Measurements from ENCODE around the gene CMSS1.

Gene CMSS1

DNA sequence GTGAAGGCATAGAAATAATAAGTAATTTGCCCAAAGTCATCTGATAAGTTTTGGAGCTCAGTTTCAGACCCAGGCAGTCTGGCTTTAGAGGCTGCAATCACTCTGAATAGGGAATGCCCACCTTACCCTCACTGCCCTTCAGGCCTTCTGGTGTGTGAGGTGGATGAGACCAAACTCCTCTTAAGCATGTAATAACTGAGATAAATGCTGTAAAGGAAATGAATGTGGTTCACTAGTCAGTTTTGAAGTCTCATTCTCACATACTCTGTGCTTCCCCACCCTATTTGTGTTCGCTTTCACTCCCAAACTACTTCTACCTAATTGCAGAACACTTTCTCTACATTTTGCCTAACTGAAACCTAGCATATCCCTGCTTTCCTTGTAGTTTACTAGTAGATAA lies 152.5 kb downstream of the CMSS1 start:
- H2BK120ac ChIP-seq (ENCODE audit: insufficient read depth, low read length, poor library complexity) = no peak overlapping the region
- DNase-seq = no peak
- H3K79me2 ChIP-seq (ENCODE audit: control insufficient read depth, insufficient read depth, low read length, poor library complexity) = no peaks in the 10 kb centered on the region
- H2BK12ac ChIP-seq (ENCODE audit: low read length) = no peak overlapping the region
- H3K14ac ChIP-seq (ENCODE audit: low read length) = no peak overlapping the region
- no peaks in the 10 kb centered on the region for H3K27me3 ChIP-seq (ENCODE audit: insufficient read depth, low read length)
- no peak overlapping the region for H3K9ac ChIP-seq (ENCODE audit: low read length)
- H4K12ac ChIP-seq (ENCODE audit: low read depth, low read length) = no peak overlapping the region
- H3K27ac ChIP-seq (ENCODE audit: low read depth, low read length) = no peak overlapping the region
- no peak overlapping the region for H2AFZ ChIP-seq (ENCODE audit: insufficient read depth, low read length, poor library complexity)
- H3K4ac ChIP-seq (ENCODE audit: low read depth, low read length) = no peak overlapping the region
- no peak overlapping the region for H2AK5ac ChIP-seq (ENCODE audit: low read length)
- no peak overlapping the region for H4K8ac ChIP-seq (ENCODE audit: low read depth, low read length)
- H3K79me1 ChIP-seq (ENCODE audit: low read length) = no peaks in the 10 kb centered on the region
- no CpG with 5 or more reads among the region's 1 CpG for WGBS (ENCODE audit: extremely low coverage, insufficient coverage, insufficient read length)
- H3K36me3 ChIP-seq (ENCODE audit: control insufficient read depth in 1 of 2, insufficient read depth in 2 of 2, low read length in 2 of 2) = no peaks in the 10 kb centered on the region
- H4K91ac ChIP-seq (ENCODE audit: low read depth, low read length) = no peak overlapping the region
- peaks cover 0 to 3% of the 10 kb centered on the region in 2 experiments for H3K4me1 ChIP-seq (ENCODE audit: control insufficient read depth in 1 of 2, insufficient read depth in 2 of 2, low read length in 2 of 2)
- no peak overlapping the region for H3K4me3 ChIP-seq (ENCODE audit: low read depth, low read length)
- no peak overlapping the region for H3K4me2 ChIP-seq (ENCODE audit: low read length)
- no peak overlapping the region for H2BK5ac ChIP-seq (ENCODE audit: low read depth, low read length, poor library complexity)
- no peaks in the 10 kb centered on the region for H3K9me3 ChIP-seq (ENCODE audit: insufficient read depth, low read depth, low read length)
- no peak overlapping the region for H3K23ac ChIP-seq (ENCODE audit: low read length)
- H3K18ac ChIP-seq (ENCODE audit: low read length) = no peak overlapping the region

- Histone ChIP-seq H3K27ac (ENCODE audit: low read depth, low read length) (no peak overlapping the region), H3K4ac (ENCODE audit: low read depth, low read length) (no peak overlapping the region), H4K12ac (ENCODE audit: low read depth, low read length) (no peak overlapping the region), H3K18ac (ENCODE audit: low read length) (no peak overlapping the region), H3K79me2 (ENCODE audit: control insufficient read depth, insufficient read depth, low read length, poor library complexity) (no peaks in the 10 kb centered on the region), H2AFZ (ENCODE audit: insufficient read depth, low read length, poor library complexity) (no peak overlapping the region), H3K4me2 (ENCODE audit: low read length) (no peak overlapping the region), H3K27me3 (ENCODE audit: insufficient read depth, low read length) (no peaks in the 10 kb centered on the region), H2BK120ac (ENCODE audit: insufficient read depth, low read length, poor library complexity) (no peak overlapping the region), H3K9me3 (ENCODE audit: insufficient read depth, low read depth, low read length) (no peaks in the 10 kb centered on the region), H2BK12ac (ENCODE audit: low read length) (no peak overlapping the region), H2AK5ac (ENCODE audit: low read length) (no peak overlapping the region), H4K91ac (ENCODE audit: low read depth, low read length) (no peak overlapping the region), H3K23ac (ENCODE audit: low read length) (no peak overlapping the region), H3K14ac (ENCODE audit: low read length) (no peak overlapping the region), H4K8ac (ENCODE audit: low read depth, low read length) (no peak overlapping the region), H2BK5ac (ENCODE audit: low read depth, low read length, poor library complexity) (no peak overlapping the region), H3K9ac (ENCODE audit: low read length) (no peak overlapping the region), H3K4me3 (ENCODE audit: low read depth, low read length) (no peak overlapping the region), H3K79me1 (ENCODE audit: low read length) (no peaks in the 10 kb centered on the region), H3K36me3 (ENCODE audit: control insufficient read depth in 1 of 2, insufficient read depth in 2 of 2, low read length in 2 of 2) (no peaks in the 10 kb centered on the region), H3K4me1 (ENCODE audit: control insufficient read depth in 1 of 2, insufficient read depth in 2 of 2, low read length in 2 of 2) (peaks cover 0 to 3% of the 10 kb centered on the region in 2 experiments)
- WGBS (ENCODE audit: extremely low coverage, insufficient coverage, insufficient read length) = no CpG with 5 or more reads among the region's 3 CpGs
- DNase-seq = peak in 1 of 2 donors; percentile 66
These were observed 154.1 kb downstream of the CMSS1 start for GRCh38 chr3:99971761-99972160.

DNA sequence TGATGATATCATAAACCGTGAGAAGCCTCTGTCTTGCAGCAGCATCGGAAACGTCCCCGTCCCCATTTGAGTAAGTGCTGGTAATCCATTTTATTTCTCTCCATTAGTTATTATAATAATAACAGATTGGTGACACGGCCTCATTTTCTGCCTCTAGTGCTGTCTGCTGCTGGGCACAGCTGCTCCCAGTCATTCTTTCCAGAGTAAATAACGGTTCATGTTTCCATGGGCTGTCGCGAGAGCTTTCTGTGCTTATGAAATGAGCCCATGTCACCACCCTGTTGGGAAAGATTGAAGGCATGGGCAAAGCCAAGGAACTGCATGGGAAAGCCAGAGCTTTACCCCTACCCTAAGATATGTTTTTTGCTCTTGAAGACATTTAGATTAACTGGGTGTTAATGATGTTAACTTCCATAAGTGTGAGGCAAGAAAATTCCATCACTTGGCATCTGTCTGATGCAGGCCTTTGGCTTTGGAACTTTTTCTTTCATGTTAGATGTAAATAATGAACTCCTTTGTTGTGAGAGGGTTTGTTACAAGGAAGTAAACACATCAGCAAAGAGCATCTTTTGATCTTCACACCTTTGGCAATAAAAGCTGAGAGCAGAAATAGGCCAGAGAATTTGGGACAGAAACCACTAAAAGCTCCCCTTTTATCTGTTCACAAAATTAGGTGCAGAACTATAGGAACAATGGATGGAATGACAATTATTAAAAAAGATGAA lies 154.9 kb downstream of the CMSS1 start:
- H3K18ac ChIP-seq (ENCODE audit: low read length) = no peak overlapping the region
- no peak overlapping the region for H2AFZ ChIP-seq (ENCODE audit: insufficient read depth, low read length, poor library complexity)
- no peak overlapping the region for H3K23ac ChIP-seq (ENCODE audit: low read length)
- H2BK5ac ChIP-seq (ENCODE audit: low read depth, low read length, poor library complexity) = no peak overlapping the region
- no peak overlapping the region for H2BK12ac ChIP-seq (ENCODE audit: low read length)
- H3K79me2 ChIP-seq (ENCODE audit: control insufficient read depth, insufficient read depth, low read length, poor library complexity) = no peaks in the 10 kb centered on the region
- H4K8ac ChIP-seq (ENCODE audit: low read depth, low read length) = no peak overlapping the region
- no peaks in the 10 kb centered on the region for H3K79me1 ChIP-seq (ENCODE audit: low read length)
- no peaks in the 10 kb centered on the region for H3K27me3 ChIP-seq (ENCODE audit: insufficient read depth, low read length)
- no peak overlapping the region for H2AK5ac ChIP-seq (ENCODE audit: low read length)
- H3K4me2 ChIP-seq (ENCODE audit: low read length) = no peak overlapping the region
- no peaks in the 10 kb centered on the region for H3K9me3 ChIP-seq (ENCODE audit: insufficient read depth, low read depth, low read length)
- no peak overlapping the region for H3K4ac ChIP-seq (ENCODE audit: low read depth, low read length)
- H3K27ac ChIP-seq (ENCODE audit: low read depth, low read length) = no peak overlapping the region
- H3K4me1 ChIP-seq (ENCODE audit: control insufficient read depth in 1 of 2, insufficient read depth in 2 of 2, low read length in 2 of 2) = peaks cover 0 to 3% of the 10 kb centered on the region in 2 experiments
- no peak overlapping the region for H3K14ac ChIP-seq (ENCODE audit: low read length)
- H3K9ac ChIP-seq (ENCODE audit: low read length) = no peak overlapping the region
- no peak for DNase-seq
- no peak overlapping the region for H4K12ac ChIP-seq (ENCODE audit: low read depth, low read length)
- no peak overlapping the region for H2BK120ac ChIP-seq (ENCODE audit: insufficient read depth, low read length, poor library complexity)
- H4K91ac ChIP-seq (ENCODE audit: low read depth, low read length) = no peak overlapping the region
- WGBS (ENCODE audit: extremely low coverage, insufficient coverage, insufficient read length) = no CpG with 5 or more reads among the region's 8 CpGs
- no peak overlapping the region for H3K4me3 ChIP-seq (ENCODE audit: low read depth, low read length)
- H3K36me3 ChIP-seq (ENCODE audit: control insufficient read depth in 1 of 2, insufficient read depth in 2 of 2, low read length in 2 of 2) = no peaks in the 10 kb centered on the region

GRCh38 chr3:99974989-99975388 lies 157.3 kb downstream of the CMSS1 start:
- H3K4me2 ChIP-seq (ENCODE audit: low read length) = no peak overlapping the region

More at GRCh38 chr3:99974989-99975388, 157.3 kb downstream of the CMSS1 start:
- Histone ChIP-seq H3K18ac (ENCODE audit: low read length) (no peak overlapping the region), H3K4ac (ENCODE audit: low read depth, low read length) (no peak overlapping the region), H3K27ac (ENCODE audit: low read depth, low read length) (no peak overlapping the region), H2BK12ac (ENCODE audit: low read length) (no peak overlapping the region), H2BK5ac (ENCODE audit: low read depth, low read length, poor library complexity) (no peak overlapping the region), H4K12ac (ENCODE audit: low read depth, low read length) (no peak overlapping the region), H3K9me3 (ENCODE audit: insufficient read depth, low read depth, low read length) (no peaks in the 10 kb centered on the region), H3K23ac (ENCODE audit: low read length) (no peak overlapping the region), H4K91ac (ENCODE audit: low read depth, low read length) (no peak overlapping the region), H2AFZ (ENCODE audit: insufficient read depth, low read length, poor library complexity) (no peak overlapping the region), H3K79me2 (ENCODE audit: control insufficient read depth, insufficient read depth, low read length, poor library complexity) (no peaks in the 10 kb centered on the region), H3K4me1 (ENCODE audit: control insufficient read depth in 1 of 2, insufficient read depth in 2 of 2, low read length in 2 of 2) (no peaks in the 10 kb centered on the region), H3K36me3 (ENCODE audit: control insufficient read depth in 1 of 2, insufficient read depth in 2 of 2, low read length in 2 of 2) (no peaks in the 10 kb centered on the region), H3K14ac (ENCODE audit: low read length) (no peak overlapping the region), H2BK120ac (ENCODE audit: insufficient read depth, low read length, poor library complexity) (no peak overlapping the region), H3K4me3 (ENCODE audit: low read depth, low read length) (no peak overlapping the region), H3K27me3 (ENCODE audit: insufficient read depth, low read length) (no peaks in the 10 kb centered on the region), H4K8ac (ENCODE audit: low read depth, low read length) (no peak overlapping the region), H3K9ac (ENCODE audit: low read length) (no peak overlapping the region), H3K79me1 (ENCODE audit: low read length) (no peaks in the 10 kb centered on the region), H2AK5ac (ENCODE audit: low read length) (no peak overlapping the region)
- no CpG with 5 or more reads among the region's 2 CpGs for WGBS (ENCODE audit: extremely low coverage, insufficient coverage, insufficient read length)
- peak; percentile 66 to 89 for DNase-seq
